Ishikawa (cell line): Measurements from ENCODE around the gene ARID3C.

Experiments
- CEBPB ChIP-seq: IDR thresholded peaks from 2 replicates; pipeline ENCODE4 v1.6.1; 2012
- EGR1 ChIP-seq: IDR thresholded peaks from 2 replicates; pipeline ENCODE4 v1.6.1; 2012
- EP300 ChIP-seq: IDR thresholded peaks from 2 replicates; pipeline ENCODE4 v1.6.1; 2012; ENCODE audit warnings: borderline replicate concordance
- FOXM1 ChIP-seq: IDR thresholded peaks from 2 replicates; pipeline ENCODE4 v1.6.1; 2012; ENCODE audit warnings: low read depth, borderline replicate concordance
- MAX ChIP-seq: IDR thresholded peaks from 2 replicates; pipeline ENCODE4 v1.6.1; 2012
- NFIC ChIP-seq: IDR thresholded peaks from 2 replicates; pipeline ENCODE4 v1.6.1; 2012
- RAD21 ChIP-seq: IDR thresholded peaks from 2 replicates; pipeline ENCODE4 v1.6.1; 2012; ENCODE audit warnings: low read depth
- TAF1 ChIP-seq: IDR thresholded peaks from 2 replicates; pipeline ENCODE4 v1.6.1; 2012; ENCODE audit warnings: low read depth, mild to moderate bottlenecking
- TCF12 ChIP-seq: IDR thresholded peaks from 2 replicates; pipeline ENCODE4 v1.6.1; 2012; ENCODE audit warnings: low read depth
- TEAD4 ChIP-seq: IDR thresholded peaks from 2 replicates; pipeline ENCODE4 v1.6.1; 2012
- USF1 ChIP-seq: IDR thresholded peaks from 2 replicates; pipeline ENCODE4 v1.6.1; 2012
- YY1 ChIP-seq: IDR thresholded peaks from 2 replicates; pipeline ENCODE4 v1.6.1; 2012; ENCODE audit warnings: low read depth
- ZBTB7A ChIP-seq: IDR thresholded peaks from 2 replicates; pipeline ENCODE4 v1.6.1; 2012; ENCODE audit warnings: low read depth

GRCh38 chr9:34647084-34647403, 18.2 kb upstream of the ARID3C start:
- TF ChIP-seq EP300 (no peak), TEAD4 (no peak), YY1 (no peak), RAD21 (no peak), CEBPB (no peak), TCF12 (no peak), FOXM1 (no peak), TAF1 (no peak), USF1 (no peak), EGR1 (no peak), MAX (no peak), NFIC (no peak), ZBTB7A (no peak)
